Upper lobe of left lung (tissue), 4 donors: ENCODE measurements around the gene SPDYE17.
"Not testable (repeated sequence)": the region's sequence is repeated elsewhere in the genome, so short reads cannot be mapped to it uniquely, and the experiment has no call there.

ENCODE experiments used
- CTCF ChIP-seq, 6 experiments: fragments of 450-650 bp in 4 of 6; fragments of 200-600 bp in 2 of 6; sonication (generic) in 2 of 6; IDR thresholded peaks; one replicate each; pipeline ENCODE4 v1.5.1; 2016 to 2019; ENCODE audit warnings: antibody characterized with exemption in 6 of 6
- EP300 ChIP-seq, 4 donors: sonication (generic); formaldehyde crosslinking; IDR thresholded peaks; one replicate each; pipeline ENCODE4 v1.5.1; 2017; ENCODE audit warnings: antibody characterized with exemption in 4 of 4, control low read depth in 2 of 4
- POLR2A ChIP-seq, 4 donors: fragments of 450-650 bp; IDR thresholded peaks; one replicate each; pipeline ENCODE4 v1.5.1; 2016 to 2017; ENCODE audit warnings: antibody characterized with exemption in 4 of 4, mild to moderate bottlenecking in 2 of 4
- POLR2AphosphoS5 ChIP-seq, 2 donors: sonication (generic); formaldehyde crosslinking; IDR thresholded peaks; one replicate each; pipeline ENCODE4 v1.5.1; 2017; ENCODE audit warnings: antibody characterized with exemption in 2 of 2

- TF ChIP-seq EP300, POLR2AphosphoS5, CTCF, POLR2A (IDR thresholded peaks at IDR 0.05): not testable (repeated sequence)
Measured at GRCh38 chr7:77063732-77064131, 31.6 kb upstream of the SPDYE17 start.
